NCI-H748 (cell line): ENCODE measurements around the gene MKKS.
"Not testable (repeated sequence)": the region's sequence is repeated elsewhere in the genome, so short reads cannot be mapped to it uniquely, and the experiment has no call there.

Experiments used
- DNase-seq: peaks from one replicate; lab custom pipeline; 2025; ENCODE audit not compliant: unreplicated experiment; lab: John Stamatoyannopoulos, UW

MKKS gene

DNA sequence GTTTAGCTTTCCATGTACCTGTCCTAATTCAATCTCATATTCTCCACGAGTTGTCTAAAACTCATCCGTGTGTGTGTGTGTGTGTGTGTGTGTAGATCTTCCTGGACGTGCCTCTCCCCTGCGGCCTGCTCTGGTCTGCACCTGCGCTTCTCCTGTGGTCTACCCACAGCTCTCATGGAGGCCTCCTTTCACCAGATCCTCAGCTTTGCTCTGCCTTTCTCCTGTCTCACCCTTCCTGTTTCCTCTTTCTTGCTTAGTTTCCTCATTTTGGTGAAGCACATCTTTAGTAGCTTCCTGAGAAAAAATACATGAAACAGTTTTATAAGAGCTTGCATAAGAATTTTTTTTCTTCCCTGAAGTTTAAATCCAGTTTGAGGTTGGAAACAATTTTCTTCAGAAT is 19.2 kb upstream of the MKKS start:
- DNase-seq, result no peak

DNA sequence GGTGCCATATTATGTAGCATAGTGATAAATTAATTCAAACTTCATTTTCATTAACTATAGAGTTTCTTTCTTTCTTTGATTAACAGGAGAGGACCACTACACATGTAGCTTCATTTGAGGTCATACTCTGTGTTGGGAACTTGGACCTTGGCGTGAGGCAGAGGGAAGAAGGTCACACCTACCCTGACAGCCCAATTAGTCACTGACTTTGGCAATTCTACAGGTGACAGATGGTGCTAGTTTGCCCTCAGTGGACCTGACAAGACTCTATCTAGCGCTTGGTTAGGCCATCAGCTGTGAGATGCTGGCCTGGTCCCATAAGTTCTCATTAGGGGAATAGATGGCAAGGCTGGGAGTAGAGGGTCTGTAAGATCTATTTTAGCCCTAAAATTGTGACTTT is 15.2 kb upstream of the MKKS start:
- DNase-seq, result no peak

DNA sequence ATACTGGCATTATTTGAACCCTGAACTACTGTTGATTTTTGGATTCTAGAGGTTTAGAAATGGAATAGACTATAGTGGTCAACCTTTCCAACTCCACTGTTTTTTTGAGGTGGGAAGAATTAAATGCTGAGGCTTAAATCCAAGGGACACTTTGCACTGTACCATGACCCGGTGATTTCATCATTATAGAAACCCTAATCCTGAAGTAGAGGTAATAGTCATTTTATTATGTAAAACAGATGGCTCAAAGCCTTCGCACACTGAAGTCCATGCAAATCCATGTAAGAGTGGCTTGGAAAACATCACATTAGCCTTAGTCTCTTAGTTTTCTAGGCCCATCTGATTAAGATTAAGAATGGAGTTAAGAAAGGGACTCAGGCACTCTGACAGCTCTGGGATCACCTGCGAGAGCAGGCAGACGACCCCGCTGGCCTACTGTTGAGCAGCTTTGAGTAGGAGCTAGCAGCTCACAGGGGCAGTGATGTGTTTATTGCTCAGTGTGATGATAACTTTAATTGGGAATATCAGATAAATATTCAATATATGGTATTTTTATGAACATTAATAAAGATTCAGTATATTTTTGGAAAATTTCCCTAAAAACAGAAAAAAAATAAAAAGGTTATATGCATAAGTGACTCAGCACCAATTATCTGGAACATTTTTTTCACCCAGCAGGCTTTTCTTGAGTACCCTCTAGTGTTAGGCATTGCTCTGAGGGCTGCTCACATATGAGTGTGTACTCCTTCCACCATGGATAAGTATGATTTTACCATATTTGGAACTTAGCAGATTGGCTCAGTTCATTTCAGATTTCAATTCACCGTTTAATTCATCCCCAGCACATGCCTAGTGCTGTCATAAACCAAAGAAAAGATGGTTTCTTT is 14.5 kb upstream of the MKKS start:
- no peak for DNase-seq

DNA sequence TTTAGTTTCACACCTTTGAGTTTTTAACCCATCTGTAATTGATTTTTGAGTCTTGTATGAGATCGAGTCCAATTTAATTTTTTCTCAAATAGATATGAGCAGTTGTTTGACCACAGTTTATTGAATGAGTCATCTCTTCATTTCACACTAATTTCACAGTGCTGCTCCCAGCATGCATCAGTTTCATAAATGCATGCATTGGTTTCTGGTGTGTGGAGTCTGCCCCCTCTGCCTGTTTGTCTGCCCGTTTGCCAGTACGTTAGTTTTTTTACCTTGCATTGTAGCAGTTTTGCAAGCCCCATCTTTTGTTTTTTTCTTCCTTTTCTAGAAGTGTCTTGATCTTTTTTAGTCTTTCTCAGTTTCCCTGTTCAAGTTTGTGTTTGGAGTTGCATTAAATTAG is 13.0 kb upstream of the MKKS start:
- peak; percentile 56 for DNase-seq

DNA sequence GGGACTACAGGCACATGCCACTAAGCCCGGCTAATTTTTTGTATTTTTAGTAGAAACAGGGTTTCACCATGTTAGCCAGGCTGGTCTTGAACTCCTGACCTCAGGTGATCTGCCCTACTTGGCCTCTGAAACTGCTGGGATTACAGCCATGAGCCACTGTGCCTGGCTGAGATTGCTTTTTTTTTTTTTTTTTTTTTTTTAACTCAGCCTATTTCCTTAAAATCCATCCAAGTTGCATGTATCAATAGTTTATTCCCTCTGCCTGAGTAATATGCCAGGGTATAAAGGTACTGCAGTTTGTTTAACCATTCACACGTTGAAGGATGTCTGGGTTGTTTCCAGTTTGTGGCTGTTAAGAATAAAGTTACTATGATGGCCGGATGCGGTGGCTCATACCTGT is 11.7 kb upstream of the MKKS start:
- DNase-seq, result no peak

DNA sequence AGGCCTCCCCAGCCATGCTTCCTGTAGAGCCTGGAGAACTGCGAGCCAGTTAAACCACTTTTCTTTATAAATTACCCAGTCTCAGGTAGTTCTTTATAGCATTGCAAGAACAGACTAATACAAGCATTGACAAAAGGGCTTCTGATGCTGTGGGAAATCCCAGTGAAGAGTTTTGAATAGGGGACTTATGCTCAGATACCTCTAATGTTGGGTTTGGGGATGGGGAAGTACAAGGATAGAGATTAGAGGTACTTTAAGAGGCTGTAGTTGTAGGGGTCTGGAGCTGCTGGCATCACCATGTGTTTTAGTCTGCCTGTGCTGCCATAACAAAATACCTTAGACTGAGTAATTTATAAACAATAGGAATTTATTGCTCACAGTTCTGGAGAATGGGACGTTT is 9.9 kb upstream of the MKKS start:
- no peak for DNase-seq

DNA sequence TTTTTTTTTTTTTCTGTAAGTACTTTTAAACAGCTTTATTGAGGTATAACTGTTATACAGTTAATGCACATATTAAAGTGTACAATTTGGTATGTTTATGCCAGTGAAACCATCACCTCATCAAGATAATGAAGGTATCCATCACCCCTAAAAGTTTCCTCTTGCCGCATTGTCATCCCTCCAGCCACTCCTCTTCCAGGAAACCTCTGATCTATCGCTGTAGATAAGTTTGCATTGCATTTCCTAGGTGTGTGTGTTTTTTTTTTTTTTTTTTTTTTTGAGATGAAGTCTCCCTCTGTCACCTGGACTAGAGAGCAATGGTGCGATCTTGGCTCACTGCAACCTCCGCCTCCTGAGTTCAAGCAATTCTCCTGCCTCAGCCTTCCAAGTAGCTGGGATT is 4.2 kb upstream of the MKKS start:
- DNase-seq, result no peak

DNA sequence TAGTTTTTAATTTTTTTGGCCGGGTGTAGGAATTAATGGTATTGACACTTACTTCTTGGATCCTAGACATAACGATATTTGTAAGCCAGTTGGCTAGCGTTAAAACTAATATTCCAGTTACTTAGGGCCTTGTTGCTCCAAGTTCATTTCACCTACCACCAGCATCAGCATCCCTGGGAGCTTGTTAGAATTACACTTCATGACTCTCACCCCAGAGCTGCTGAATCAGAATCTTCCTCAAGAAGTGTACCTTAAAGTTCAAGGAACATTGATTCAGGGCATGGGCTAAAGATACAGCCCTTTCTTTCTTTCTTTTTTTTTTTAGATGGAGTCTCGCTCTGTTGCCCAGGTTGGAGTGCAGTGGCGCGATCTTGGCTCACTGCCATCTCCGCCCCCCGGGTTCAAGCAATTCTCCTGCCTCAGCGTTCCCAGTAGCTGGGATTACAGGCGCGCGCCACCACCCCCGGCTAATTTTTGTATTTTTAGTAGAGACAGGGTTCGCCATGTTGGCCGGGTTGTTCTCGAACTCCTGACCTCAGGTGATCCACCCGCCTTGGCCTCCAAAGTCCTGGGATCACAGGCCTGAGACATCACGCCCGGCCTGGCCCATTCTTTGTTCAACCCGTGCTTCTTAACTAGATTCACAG is 2.2 kb upstream of the MKKS start:
- no peak for DNase-seq

DNA sequence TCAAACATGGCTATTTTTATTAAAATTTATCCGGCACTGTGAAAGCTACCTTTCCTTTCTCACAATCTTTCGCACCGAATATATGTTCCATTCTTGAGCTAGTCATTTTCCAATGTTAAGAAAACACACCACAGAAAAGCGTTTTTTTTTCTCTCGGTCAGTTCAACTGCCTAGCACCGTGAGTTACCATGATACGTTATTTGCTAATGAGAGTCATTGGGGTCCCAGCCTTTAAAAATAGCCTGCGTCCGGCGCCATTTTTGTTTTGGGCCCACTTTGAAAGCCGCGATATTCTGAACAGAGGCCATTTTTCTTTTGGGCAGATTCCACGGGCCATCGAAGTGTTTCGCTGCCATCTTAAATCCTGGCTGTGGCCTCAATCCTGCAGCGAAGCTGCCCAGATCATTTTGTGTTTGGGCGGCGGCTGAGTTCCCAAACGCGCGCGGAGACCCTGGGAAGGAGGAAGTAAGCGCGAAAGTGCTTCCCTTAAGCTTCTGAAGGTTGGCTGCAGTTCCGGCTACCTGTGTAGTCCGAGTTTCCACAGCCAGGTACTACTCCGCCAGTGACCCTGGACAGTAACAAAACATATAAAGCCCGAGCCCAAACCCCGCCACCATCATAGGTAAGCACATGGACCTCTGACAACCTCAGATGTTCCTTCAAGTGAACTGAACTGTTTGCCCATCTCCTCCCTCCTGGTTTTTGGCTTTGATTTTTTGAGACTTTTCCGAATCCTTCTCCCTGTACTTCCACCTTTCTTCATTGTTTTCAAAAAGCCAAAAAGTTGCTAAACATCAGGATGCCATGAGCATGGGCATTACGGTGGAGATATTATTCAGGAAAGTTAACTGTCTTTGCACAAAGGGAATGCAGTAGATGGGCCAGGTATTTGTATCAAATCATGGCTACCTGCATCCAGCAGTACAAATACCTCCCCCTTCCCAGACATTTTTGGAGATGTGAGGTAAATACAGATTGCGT is 1.1 kb upstream of the MKKS start, which contains the start of gene SLX4IP:
Gene SLX4IP, plus strand, starts transcription at position 474 of the 981 bp plus-strand sequence. CDS start 22,900 bp downstream, outside the sequence.
- DNase-seq, result peak; percentile 100

DNA sequence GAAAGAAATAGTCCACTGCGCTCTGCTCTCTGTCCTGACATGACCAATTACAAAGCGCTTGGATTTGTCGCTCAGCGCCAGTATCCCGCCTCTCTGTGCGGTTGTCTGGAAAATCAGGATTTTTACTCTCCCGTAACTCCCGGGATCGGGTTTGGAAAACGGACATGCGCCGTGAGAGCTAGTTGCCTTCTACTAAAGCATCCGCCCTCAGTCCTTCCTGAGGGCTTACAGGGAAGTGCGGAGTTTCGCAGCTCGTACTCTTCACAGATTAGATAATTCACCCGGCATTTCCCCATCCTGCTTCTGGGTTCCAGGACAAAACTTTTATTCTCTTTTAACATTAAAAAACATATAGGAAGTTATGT is 427 bp upstream of the MKKS start:
- DNase-seq, result peak; percentile 99

DNA sequence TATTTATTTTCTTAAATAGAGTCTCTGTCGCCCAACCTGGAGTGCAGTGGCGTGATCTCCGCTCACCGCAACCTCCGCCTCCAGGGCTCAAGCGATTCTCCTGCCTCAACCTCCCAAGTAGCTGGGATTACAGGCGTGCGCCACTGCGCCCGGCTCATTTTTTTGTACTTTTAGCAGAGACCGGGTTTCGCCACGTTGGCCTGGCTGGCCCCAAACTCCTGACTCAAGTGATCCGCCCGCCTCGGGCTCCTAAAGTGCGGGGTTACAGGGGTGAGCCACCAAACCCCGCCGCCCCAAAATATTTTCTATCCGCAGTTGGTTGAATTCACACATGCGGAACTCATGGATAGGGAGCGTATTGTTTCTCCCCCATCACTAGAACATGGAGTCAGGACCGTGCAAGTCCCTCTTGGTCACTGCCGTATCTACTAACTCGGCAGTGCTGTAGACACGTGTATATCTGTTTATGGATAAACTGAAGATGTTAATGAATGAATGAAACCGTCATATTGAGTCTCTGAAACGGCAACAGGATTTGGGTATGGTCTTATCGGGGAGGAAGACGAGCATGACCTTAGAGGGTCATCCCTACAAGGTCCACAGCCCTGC is 904 bp downstream of the MKKS start:
- no peak for DNase-seq

DNA sequence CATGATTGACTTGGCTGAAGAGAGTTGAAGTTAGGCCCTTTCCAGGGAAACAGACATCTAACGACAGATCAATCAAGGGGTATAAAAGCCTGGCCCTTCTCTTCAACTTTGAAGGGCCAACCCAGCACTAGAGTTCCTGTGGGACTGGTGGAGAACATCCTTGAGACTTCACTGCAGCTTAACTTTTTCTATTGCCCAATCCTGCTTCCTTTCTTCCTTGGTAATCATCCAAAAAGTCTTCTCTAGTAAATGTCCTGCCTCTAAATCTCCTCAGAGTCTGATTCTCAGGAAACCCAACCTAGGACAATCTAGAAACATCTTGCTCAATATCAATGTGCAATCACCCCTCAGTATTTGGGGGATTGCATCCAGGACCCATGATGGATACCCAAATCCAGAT is 1.9 kb downstream of the MKKS start:
- DNase-seq, result no peak

DNA sequence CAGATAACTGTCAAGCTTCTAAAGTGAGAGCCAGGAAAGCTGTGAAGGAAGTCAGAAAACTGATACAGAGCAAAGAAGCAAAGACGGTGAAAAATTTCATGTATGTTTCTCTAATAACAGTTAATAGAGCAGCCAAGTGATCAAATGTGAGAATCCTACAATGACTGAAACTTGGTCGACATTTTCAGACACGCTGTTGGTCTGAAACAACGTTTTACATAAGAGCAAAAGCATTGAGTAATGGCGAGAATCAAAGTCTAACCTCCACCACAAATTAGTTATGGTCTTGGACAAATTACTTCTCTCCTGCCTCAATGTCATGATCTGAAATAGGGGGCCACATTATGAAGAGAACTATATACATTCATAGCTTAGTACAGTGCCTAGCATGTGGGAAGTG is 3.3 kb downstream of the MKKS start:
- no peak for DNase-seq

DNA sequence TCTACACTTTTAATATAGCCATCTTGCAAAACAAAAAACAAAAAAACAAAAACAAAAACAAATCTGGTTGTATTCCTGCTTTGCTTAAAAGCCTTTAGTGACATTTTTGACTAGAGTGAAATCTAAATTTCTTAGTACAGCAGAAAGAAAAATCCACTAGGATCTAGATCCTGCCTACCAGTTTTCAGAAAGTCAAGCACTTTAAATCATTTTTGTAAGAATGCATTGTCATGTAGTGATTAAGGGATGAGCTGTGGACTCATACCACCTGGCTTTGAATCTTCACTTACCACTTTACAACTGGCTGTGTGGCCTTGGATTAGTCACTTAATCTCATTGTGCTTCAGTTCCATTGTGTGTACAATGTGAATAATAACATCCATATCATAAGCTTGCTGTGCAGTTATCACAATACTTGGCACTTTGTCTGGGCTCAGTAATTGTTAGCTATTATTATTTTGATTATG is 4.0 kb downstream of the MKKS start:
- no peak for DNase-seq

DNA sequence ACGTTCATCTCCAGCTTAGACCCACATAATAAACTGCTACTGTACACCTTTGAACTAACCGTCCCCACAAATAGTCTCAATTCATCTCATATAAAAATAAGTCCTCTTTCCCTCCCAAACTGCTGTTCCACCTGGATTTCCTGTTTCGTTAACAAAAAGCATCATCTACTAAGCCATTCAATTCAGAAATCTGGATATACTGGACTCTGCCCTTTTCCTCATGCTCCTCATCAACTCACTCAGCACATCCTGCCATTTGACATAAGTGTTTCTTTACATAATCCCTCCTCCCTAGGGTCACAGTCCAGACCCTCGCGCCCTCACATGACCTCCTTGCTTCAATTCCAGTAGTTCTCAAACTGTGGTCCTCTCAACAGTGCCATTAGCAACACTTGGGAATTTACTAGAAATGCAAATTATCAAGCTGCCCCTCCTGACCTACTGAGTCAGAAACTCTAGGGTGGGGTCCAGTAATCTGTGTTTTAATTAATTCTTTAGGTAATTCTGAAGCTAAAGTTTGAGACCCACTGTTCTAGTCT is 4.5 kb downstream of the MKKS start:
- no peak for DNase-seq

DNA sequence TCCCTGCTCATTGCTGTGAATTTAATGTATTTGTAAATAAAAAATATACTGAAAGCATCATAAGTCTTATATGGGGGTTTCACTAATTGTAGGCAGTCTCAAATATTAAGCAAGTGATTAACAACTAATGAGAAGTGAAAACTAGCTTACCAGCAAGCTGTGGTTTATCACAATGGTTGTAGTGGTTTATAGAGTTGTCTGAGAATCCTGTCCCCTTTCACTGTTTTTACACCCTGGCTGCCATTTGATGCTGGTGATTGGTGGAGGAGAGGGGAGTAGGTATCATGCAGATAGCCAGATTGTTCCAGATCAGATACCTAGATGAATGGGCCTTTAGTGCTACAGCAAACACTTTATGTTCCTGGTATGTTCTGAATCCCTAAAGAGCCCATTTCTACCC is 6.0 kb downstream of the MKKS start:
- DNase-seq, result no peak

DNA sequence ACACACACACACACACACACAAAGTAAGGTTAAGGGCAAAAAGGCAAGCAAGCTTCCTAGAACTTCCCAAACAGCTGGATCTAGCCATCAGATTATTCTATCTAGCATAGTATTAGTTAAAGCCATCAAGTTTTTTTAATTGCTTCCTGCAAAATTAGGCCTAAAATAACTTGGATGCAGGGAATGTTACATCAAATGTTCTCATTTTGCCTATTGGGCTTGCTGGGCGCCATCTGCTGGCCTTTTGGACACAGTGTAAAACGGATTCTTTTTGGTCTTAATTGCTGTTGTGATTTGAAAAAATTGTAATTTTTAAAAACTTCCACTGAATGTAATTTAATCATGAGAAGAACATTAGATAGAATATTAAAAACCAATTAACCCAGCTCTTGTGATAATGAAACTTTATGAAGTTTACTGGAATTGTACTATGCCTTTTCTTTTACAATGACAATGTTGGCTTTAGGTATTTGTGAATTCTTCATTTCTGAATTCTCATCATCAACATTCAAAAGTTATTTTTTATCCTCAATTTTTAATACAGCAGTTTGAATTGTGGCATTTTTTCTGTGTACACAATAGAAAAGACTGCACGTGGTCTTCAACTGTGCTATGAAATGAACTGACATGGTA is 6.8 kb downstream of the MKKS start:
- peak; percentile 73 for DNase-seq

DNA sequence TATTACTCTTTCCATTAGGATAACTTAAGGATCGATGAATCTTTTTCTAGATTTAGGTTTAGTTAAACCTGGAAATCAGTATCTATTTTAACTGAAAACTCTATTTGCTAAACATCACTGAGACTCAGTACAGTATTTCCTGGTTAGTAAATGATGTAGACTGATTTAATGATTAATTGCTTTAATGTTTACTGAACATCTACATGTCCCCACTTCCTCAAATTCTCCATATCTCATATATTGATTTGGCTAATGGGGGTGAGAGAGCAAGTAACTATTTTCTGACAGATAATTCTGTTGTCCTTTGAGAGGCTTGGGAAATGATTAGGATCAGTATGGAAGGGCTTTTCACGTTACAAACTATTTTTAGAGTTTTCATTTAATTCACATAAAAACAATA is 10.3 kb downstream of the MKKS start:
- DNase-seq, result no peak

DNA sequence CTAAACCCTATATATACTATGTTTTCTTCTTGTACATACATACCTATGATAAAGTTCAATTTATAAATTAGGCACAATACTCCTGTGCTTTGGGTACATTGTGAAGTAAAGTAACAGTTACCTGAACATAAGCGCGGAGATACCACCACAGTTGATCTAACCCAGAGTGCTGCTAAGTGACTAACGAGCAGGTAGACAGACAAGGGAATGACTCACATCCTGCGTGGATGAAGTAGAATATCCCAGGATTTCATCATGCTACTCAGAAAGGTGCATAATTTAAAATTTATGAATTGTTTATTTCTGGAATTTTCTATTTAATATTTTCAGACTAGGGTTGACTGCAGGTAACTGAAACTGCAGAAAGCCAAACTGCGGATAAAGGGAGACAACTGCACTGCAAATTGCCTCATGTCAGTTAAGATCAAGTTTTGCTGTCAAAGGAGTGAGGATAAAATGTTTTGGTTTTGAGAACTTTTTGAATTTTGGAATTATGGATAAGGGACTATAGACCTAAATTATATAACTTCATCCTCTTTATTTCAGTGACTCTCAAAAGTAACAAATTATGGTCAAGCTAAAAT is 14.4 kb downstream of the MKKS start:
- DNase-seq, result no peak

DNA sequence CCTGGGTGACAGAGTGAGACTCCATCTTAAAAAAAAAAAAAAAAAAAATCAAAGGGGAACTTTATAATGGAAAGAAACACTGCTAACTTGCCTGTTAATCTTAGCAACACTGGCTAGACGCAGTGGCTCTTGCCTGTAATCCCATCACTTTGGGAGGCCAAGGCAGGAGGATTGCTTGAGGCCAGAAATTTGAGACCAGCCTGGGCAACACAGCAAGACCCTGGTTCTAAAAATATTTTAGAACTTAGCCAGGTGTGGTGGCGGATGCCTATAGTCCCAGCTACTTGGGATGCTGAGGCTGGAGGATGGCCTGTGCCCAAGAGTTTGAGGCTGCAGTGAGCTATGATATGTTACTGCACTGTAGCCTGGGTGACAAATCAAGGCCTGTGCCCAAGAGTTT is 16.8 kb downstream of the MKKS start:
- DNase-seq, result not testable (repeated sequence)
